GM23338 (cell line): ENCODE measurements around the gene FHL2. TPM values are rescaled to one million over a fixed set of nuclear protein-coding genes. Genes with fewer than 3 reads are reported as not detected.

Experiments used
- ATAC-seq: fragments of 200-7000 bp; cut with Tn5 transposase; 3 replicates; pipeline ENCODE4 v1.9.1; 2020
- DNase-seq: peaks from one replicate; pipeline ENCODE4 v3.0.0-alpha.2; 2015; ENCODE audit warnings: low spot score
- H2AFZ ChIP-seq: fragments of 200-600 bp; sonication (generic); 2 replicates; pipeline ENCODE4 v1.8.0; 2016; ENCODE audit warnings: antibody characterized with exemption, mild to moderate bottlenecking, moderate library complexity
- H3F3A ChIP-seq: fragments of 200-600 bp; sonication (generic); replicated peaks from 2 replicates; pipeline ENCODE4 v1.8.0; 2017; ENCODE audit warnings: antibody characterized with exemption, mixed run types, low read depth
- H3K27ac ChIP-seq: fragments of 200-600 bp; sonication (generic); 2 replicates; pipeline ENCODE4 v1.6.1; 2016; ENCODE audit warnings: low read depth
- H3K27me3 ChIP-seq: fragments of 200-600 bp; sonication (generic); 2 replicates; pipeline ENCODE4 v1.8.0; 2016; ENCODE audit warnings: mild to moderate bottlenecking, mixed run types, moderate library complexity; ENCODE audit not compliant: insufficient read depth
- H3K36me3 ChIP-seq: fragments of 200-600 bp; sonication (generic); 2 replicates; pipeline ENCODE4 v1.8.0; 2016; ENCODE audit warnings: mild to moderate bottlenecking; ENCODE audit not compliant: insufficient read depth
- H3K4me1 ChIP-seq: fragments of 200-600 bp; sonication (generic); 2 replicates; pipeline ENCODE4 v1.8.0; 2016; ENCODE audit warnings: mild to moderate bottlenecking, moderate library complexity; ENCODE audit not compliant: insufficient read depth
- H3K4me2 ChIP-seq: fragments of 200-600 bp; sonication (generic); 2 replicates; pipeline ENCODE4 v1.7.1; 2017; ENCODE audit warnings: mixed run types
- H3K4me3 ChIP-seq: fragments of 200-600 bp; sonication (generic); 2 replicates; pipeline ENCODE4 v1.6.1; 2016; ENCODE audit warnings: mixed run types
- H3K79me2 ChIP-seq: fragments of 200-600 bp; sonication (generic); replicated peaks from 2 replicates; pipeline ENCODE4 v1.8.0; 2017; ENCODE audit warnings: mild to moderate bottlenecking; ENCODE audit not compliant: insufficient read depth
- H3K9me2 ChIP-seq: fragments of 200-600 bp; sonication (generic); 2 replicates; pipeline ENCODE4 v1.8.0; 2017; ENCODE audit not compliant: insufficient read depth
- H4K20me1 ChIP-seq: fragments of 200-600 bp; sonication (generic); replicated peaks from 2 replicates; pipeline ENCODE4 v1.8.0; 2017; ENCODE audit warnings: mild to moderate bottlenecking; ENCODE audit not compliant: insufficient read depth
- H3K27ac Mint-ChIP-seq: 2 replicates; pipeline ENCODE4 v1.8.0; 2020; ENCODE audit warnings: inconsistent platforms, mild to moderate bottlenecking, moderate library complexity, mixed read lengths
- H3K27me3 Mint-ChIP-seq: 3 replicates; pipeline ENCODE4 v1.8.0; 2022; ENCODE audit warnings: low read depth, mild to moderate bottlenecking, moderate library complexity, mixed read lengths, inconsistent platforms; ENCODE audit not compliant: insufficient read depth, poor library complexity
- H3K36me3 Mint-ChIP-seq: 3 replicates; pipeline ENCODE4 v1.8.0; 2021; ENCODE audit warnings: low read depth, mild to moderate bottlenecking, inconsistent platforms, moderate library complexity, mixed read lengths
- H3K4me1 Mint-ChIP-seq: 3 replicates; pipeline ENCODE4 v1.8.0; 2020; ENCODE audit warnings: mild to moderate bottlenecking, inconsistent platforms, mixed read lengths
- H3K4me3 Mint-ChIP-seq: 3 replicates; pipeline ENCODE4 v1.8.0; 2021; ENCODE audit warnings: moderate library complexity, mild to moderate bottlenecking, inconsistent platforms, mixed read lengths
- H3K9me3 Mint-ChIP-seq: 3 replicates; pipeline ENCODE4 v1.8.0; 2020; ENCODE audit warnings: moderate library complexity, mild to moderate bottlenecking, inconsistent platforms, mixed read lengths
- CREB1 ChIP-seq: fragments of 250-450 bp; sonication (Bioruptor Pico); IDR thresholded peaks from 2 replicates; pipeline ENCODE4 v1.5.0; 2020; ENCODE audit warnings: low read depth, mild to moderate bottlenecking, moderate library complexity
- CTCF ChIP-seq, 2 experiments: fragments of 200-600 bp in 1 of 2; sonication (generic) in 1 of 2; conservative IDR thresholded peaks; 2 replicates each; pipeline versions ENCODE4 v1.5.1 to v1.6.1; 2016 to 2017; ENCODE audit warnings: antibody characterized with exemption in 2 of 2, low read depth in 2 of 2, mild to moderate bottlenecking in 2 of 2, moderate library complexity in 1 of 2
- ETS1 ChIP-seq: IDR thresholded peaks from 2 replicates; pipeline ENCODE4 v1.6.1; 2016; ENCODE audit warnings: antibody characterized with exemption
- EZH2 ChIP-seq: fragments of 200-600 bp; sonication (generic); IDR thresholded peaks from one replicate; pipeline ENCODE4 v1.8.0; 2017; ENCODE audit warnings: antibody characterized with exemption, mild to moderate bottlenecking, low read depth; ENCODE audit not compliant: unreplicated experiment
- EZH2phosphoT487 ChIP-seq: fragments of 200-600 bp; sonication (generic); IDR thresholded peaks from one replicate; pipeline ENCODE4 v1.8.1; 2018; ENCODE audit warnings: antibody characterized with exemption; ENCODE audit not compliant: unreplicated experiment
- JUNB ChIP-seq: IDR thresholded peaks from one replicate; pipeline ENCODE4 v1.6.1; 2016; ENCODE audit warnings: antibody characterized with exemption; ENCODE audit not compliant: unreplicated experiment
- NANOG ChIP-seq: IDR thresholded peaks from 2 replicates; pipeline ENCODE4 v1.6.1; 2016; ENCODE audit warnings: antibody characterized with exemption, borderline replicate concordance
- POLR2AphosphoS5 ChIP-seq: IDR thresholded peaks from 2 replicates; pipeline ENCODE4 v1.6.1; 2016; ENCODE audit warnings: antibody characterized with exemption, low read depth
- REST ChIP-seq: IDR thresholded peaks from one replicate; pipeline ENCODE4 v1.6.1; 2018; ENCODE audit warnings: antibody characterized with exemption; ENCODE audit not compliant: unreplicated experiment
- STAT1 ChIP-seq: IDR thresholded peaks from one replicate; pipeline ENCODE4 v1.6.1; 2016; ENCODE audit warnings: antibody characterized with exemption; ENCODE audit not compliant: unreplicated experiment
- ZNF114 ChIP-seq: fragments of 250-450 bp; sonication (Bioruptor Pico); IDR thresholded peaks from 2 replicates; pipeline ENCODE4 v1.5.0; 2020; ENCODE audit warnings: mild to moderate bottlenecking, moderate library complexity
- ZNF331 ChIP-seq: fragments of 250-450 bp; sonication (Bioruptor Pico); IDR thresholded peaks from 2 replicates; pipeline ENCODE4 v1.5.0; 2020; ENCODE audit warnings: low read depth, mild to moderate bottlenecking, moderate library complexity
- ZNF462 ChIP-seq: fragments of 250-450 bp; sonication (Bioruptor Pico); IDR thresholded peaks from 2 replicates; pipeline ENCODE4 v1.5.0; 2020; ENCODE audit warnings: mild to moderate bottlenecking, moderate library complexity
- polyA plus RNA-seq: library from polyadenylated mRNA; unstranded; fragments of >200 nt; fragmentation: Nextera tagmentation; extraction: Ambion mirVana; gene quantifications from 2 replicates; pipeline ENCODE4 v1.2.1, GENCODE V29; 2016
- total RNA-seq: library from RNA; depleted of rRNA; stranded (reverse); fragments of >200 nt; shearing (Covaris generic); gene quantifications from 2 replicates; pipeline ENCODE4 v1.2.3, GENCODE V29; 2014

FHL2 gene
- total and polyA plus RNA-seq, 2 experiments from 2014 or later, result 29.0 to 30.9 TPM

- ATAC-seq, result no peak
- no peaks in the 10 kb centered on the region for H3K9me2 ChIP-seq
- H4K20me1 ChIP-seq, result no peaks in the 10 kb centered on the region
- no peak overlapping the region for H3K4me2 ChIP-seq
- H3K79me2 ChIP-seq, result no peaks in the 10 kb centered on the region
- no peak overlapping the region for H3K4me3 Mint-ChIP-seq
- no peaks in the 10 kb centered on the region for H3K9me3 Mint-ChIP-seq
- TF ChIP-seq ZNF462 (CRISPR knock-in tag) (no peak), ZNF114 (CRISPR knock-in tag) (no peak), NANOG (no peak), ZNF331 (CRISPR knock-in tag) (no peak), JUNB (no peak), EZH2 (no peak), REST (no peak), CTCF (conservative IDR thresholded peaks at IDR 0.05; ENCODE audit: low read depth in 2 of 2) (no peak), STAT1 (no peak), EZH2phosphoT487 (no peak), POLR2AphosphoS5 (no peak), CREB1 (CRISPR knock-in tag) (no peak), ETS1 (no peak)
- no peaks in the 10 kb centered on the region for H3K27me3 Mint-ChIP-seq
- H3K4me1 ChIP-seq, result 0 out of 2 replicates have a peak, but pooled peaks cover 7% of the 10 kb centered on the region
- no peak for DNase-seq
- peaks cover 24% of the 10 kb centered on the region for H3K4me1 Mint-ChIP-seq
- H3K36me3 ChIP-seq, result no peaks in the 10 kb centered on the region
- H2AFZ ChIP-seq, result peak overlapping the region; percentile 18; the same call in 1 of the 2 replicates
- no peaks in the 10 kb centered on the region for H3K27me3 ChIP-seq
- H3K36me3 Mint-ChIP-seq, result no peaks in the 10 kb centered on the region
- H3F3A ChIP-seq, result no peaks in the 10 kb centered on the region
- no peak overlapping the region for H3K27ac Mint-ChIP-seq
- H3K4me3 ChIP-seq, result no peak overlapping the region
- no peak overlapping the region for H3K27ac ChIP-seq
These were observed 43.9 kb upstream of the FHL2 start for GRCh38 chr2:105442721-105443120.
